GM23338 (cell line): Measurements from ENCODE around the gene SPECC1. TPM values are rescaled to one million over a fixed set of nuclear protein-coding genes. Genes with fewer than 3 reads are reported as not detected.

Experiments
- ATAC-seq: fragments of 200-7000 bp; cut with Tn5 transposase; 3 replicates; pipeline ENCODE4 v1.9.1; 2020
- DNase-seq: peaks from one replicate; pipeline ENCODE4 v3.0.0-alpha.2; 2015; ENCODE audit warnings: low spot score
- H2AFZ ChIP-seq: fragments of 200-600 bp; sonication (generic); 2 replicates; pipeline ENCODE4 v1.8.0; 2016; ENCODE audit warnings: antibody characterized with exemption, mild to moderate bottlenecking, moderate library complexity
- H3F3A ChIP-seq: fragments of 200-600 bp; sonication (generic); replicated peaks from 2 replicates; pipeline ENCODE4 v1.8.0; 2017; ENCODE audit warnings: antibody characterized with exemption, mixed run types, low read depth
- H3K27ac ChIP-seq: fragments of 200-600 bp; sonication (generic); 2 replicates; pipeline ENCODE4 v1.6.1; 2016; ENCODE audit warnings: low read depth
- H3K27me3 ChIP-seq: fragments of 200-600 bp; sonication (generic); 2 replicates; pipeline ENCODE4 v1.8.0; 2016; ENCODE audit warnings: mild to moderate bottlenecking, mixed run types, moderate library complexity; ENCODE audit not compliant: insufficient read depth
- H3K36me3 ChIP-seq: fragments of 200-600 bp; sonication (generic); 2 replicates; pipeline ENCODE4 v1.8.0; 2016; ENCODE audit warnings: mild to moderate bottlenecking; ENCODE audit not compliant: insufficient read depth
- H3K4me1 ChIP-seq: fragments of 200-600 bp; sonication (generic); 2 replicates; pipeline ENCODE4 v1.8.0; 2016; ENCODE audit warnings: mild to moderate bottlenecking, moderate library complexity; ENCODE audit not compliant: insufficient read depth
- H3K4me2 ChIP-seq: fragments of 200-600 bp; sonication (generic); 2 replicates; pipeline ENCODE4 v1.7.1; 2017; ENCODE audit warnings: mixed run types
- H3K4me3 ChIP-seq: fragments of 200-600 bp; sonication (generic); 2 replicates; pipeline ENCODE4 v1.6.1; 2016; ENCODE audit warnings: mixed run types
- H3K79me2 ChIP-seq: fragments of 200-600 bp; sonication (generic); replicated peaks from 2 replicates; pipeline ENCODE4 v1.8.0; 2017; ENCODE audit warnings: mild to moderate bottlenecking; ENCODE audit not compliant: insufficient read depth
- H3K9me2 ChIP-seq: fragments of 200-600 bp; sonication (generic); 2 replicates; pipeline ENCODE4 v1.8.0; 2017; ENCODE audit not compliant: insufficient read depth
- H4K20me1 ChIP-seq: fragments of 200-600 bp; sonication (generic); replicated peaks from 2 replicates; pipeline ENCODE4 v1.8.0; 2017; ENCODE audit warnings: mild to moderate bottlenecking; ENCODE audit not compliant: insufficient read depth
- H3K27ac Mint-ChIP-seq: 2 replicates; pipeline ENCODE4 v1.8.0; 2020; ENCODE audit warnings: inconsistent platforms, mild to moderate bottlenecking, moderate library complexity, mixed read lengths
- H3K27me3 Mint-ChIP-seq: 3 replicates; pipeline ENCODE4 v1.8.0; 2022; ENCODE audit warnings: low read depth, mild to moderate bottlenecking, moderate library complexity, mixed read lengths, inconsistent platforms; ENCODE audit not compliant: insufficient read depth, poor library complexity
- H3K36me3 Mint-ChIP-seq: 3 replicates; pipeline ENCODE4 v1.8.0; 2021; ENCODE audit warnings: low read depth, mild to moderate bottlenecking, inconsistent platforms, moderate library complexity, mixed read lengths
- H3K4me1 Mint-ChIP-seq: 3 replicates; pipeline ENCODE4 v1.8.0; 2020; ENCODE audit warnings: mild to moderate bottlenecking, inconsistent platforms, mixed read lengths
- H3K4me3 Mint-ChIP-seq: 3 replicates; pipeline ENCODE4 v1.8.0; 2021; ENCODE audit warnings: moderate library complexity, mild to moderate bottlenecking, inconsistent platforms, mixed read lengths
- H3K9me3 Mint-ChIP-seq: 3 replicates; pipeline ENCODE4 v1.8.0; 2020; ENCODE audit warnings: moderate library complexity, mild to moderate bottlenecking, inconsistent platforms, mixed read lengths
- CTCF ChIP-seq, 2 experiments: fragments of 200-600 bp in 1 of 2; sonication (generic) in 1 of 2; conservative IDR thresholded peaks; 2 replicates each; pipeline versions ENCODE4 v1.5.1 to v1.6.1; 2016 to 2017; ENCODE audit warnings: antibody characterized with exemption in 2 of 2, low read depth in 2 of 2, mild to moderate bottlenecking in 2 of 2, moderate library complexity in 1 of 2
- JUNB ChIP-seq: IDR thresholded peaks from one replicate; pipeline ENCODE4 v1.6.1; 2016; ENCODE audit warnings: antibody characterized with exemption; ENCODE audit not compliant: unreplicated experiment
- POLR2AphosphoS5 ChIP-seq: IDR thresholded peaks from 2 replicates; pipeline ENCODE4 v1.6.1; 2016; ENCODE audit warnings: antibody characterized with exemption, low read depth
- STAT1 ChIP-seq: IDR thresholded peaks from one replicate; pipeline ENCODE4 v1.6.1; 2016; ENCODE audit warnings: antibody characterized with exemption; ENCODE audit not compliant: unreplicated experiment
- ZNF114 ChIP-seq: fragments of 250-450 bp; sonication (Bioruptor Pico); IDR thresholded peaks from 2 replicates; pipeline ENCODE4 v1.5.0; 2020; ENCODE audit warnings: mild to moderate bottlenecking, moderate library complexity
- ZNF331 ChIP-seq: fragments of 250-450 bp; sonication (Bioruptor Pico); IDR thresholded peaks from 2 replicates; pipeline ENCODE4 v1.5.0; 2020; ENCODE audit warnings: low read depth, mild to moderate bottlenecking, moderate library complexity
- polyA plus RNA-seq: library from polyadenylated mRNA; unstranded; fragments of >200 nt; fragmentation: Nextera tagmentation; extraction: Ambion mirVana; gene quantifications from 2 replicates; pipeline ENCODE4 v1.2.1, GENCODE V29; 2016
- total RNA-seq: library from RNA; depleted of rRNA; stranded (reverse); fragments of >200 nt; shearing (Covaris generic); gene quantifications from 2 replicates; pipeline ENCODE4 v1.2.3, GENCODE V29; 2014
- TF ChIP-seq, protein P1 (sequence below): IDR thresholded peaks from one replicate; pipeline ENCODE4 v1.6.1; 2018; ENCODE audit warnings: antibody characterized with exemption; ENCODE audit not compliant: unreplicated experiment
- TF ChIP-seq, protein P2 (sequence below): IDR thresholded peaks from 2 replicates; pipeline ENCODE4 v1.6.1; 2016; ENCODE audit warnings: antibody characterized with exemption

Gene SPECC1
- total and polyA plus RNA-seq, 2 experiments from 2014 or later = 42.6 to 101 TPM

DNA sequence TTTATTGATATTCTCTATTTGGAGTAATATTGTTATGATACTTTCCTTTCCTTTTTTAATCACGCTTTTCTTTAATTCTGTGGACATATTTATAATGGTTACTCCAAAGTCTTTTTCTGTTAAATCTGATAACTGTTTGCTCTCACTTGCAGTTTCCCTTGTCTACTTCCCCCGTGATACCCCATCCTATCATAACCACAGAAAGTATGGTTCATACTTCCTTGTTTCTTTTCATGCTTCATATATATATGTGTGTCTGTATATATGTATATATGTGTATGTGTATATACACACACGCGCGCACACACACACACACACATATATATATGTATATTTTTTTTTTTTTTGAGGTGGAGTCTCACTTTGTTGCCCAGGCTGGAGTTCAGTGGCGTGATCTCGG lies 23.5 kb downstream of the SPECC1 start:
- ATAC-seq (no peak), DNase-seq (no peak)

GRCh38 chr17:20033415-20033814 lies 24.3 kb downstream of the SPECC1 start:
- no peaks in the 10 kb centered on the region for H3K9me3 Mint-ChIP-seq
- H3K9me2 ChIP-seq = no peaks in the 10 kb centered on the region
- no peaks in the 10 kb centered on the region for H3F3A ChIP-seq
- no peaks in the 10 kb centered on the region for H3K79me2 ChIP-seq
- no peak overlapping the region for H3K4me2 ChIP-seq
- H3K4me3 Mint-ChIP-seq = no peak overlapping the region
- no peaks in the 10 kb centered on the region for H3K27me3 ChIP-seq
- ATAC-seq (no peak), DNase-seq (no peak)
- no peaks in the 10 kb centered on the region for H3K36me3 Mint-ChIP-seq
- H3K27ac ChIP-seq = no peak overlapping the region
- H3K36me3 ChIP-seq = no peaks in the 10 kb centered on the region
- no peaks in the 10 kb centered on the region for H3K4me1 ChIP-seq
- H3K27me3 Mint-ChIP-seq = no peaks in the 10 kb centered on the region
- no peak overlapping the region for H3K27ac Mint-ChIP-seq
- no peak overlapping the region for H3K4me3 ChIP-seq
- H3K4me1 Mint-ChIP-seq = peaks cover 3% of the 10 kb centered on the region; the same call in 1 of the 3 replicates
- no peak overlapping the region for H2AFZ ChIP-seq
- H4K20me1 ChIP-seq = no peaks in the 10 kb centered on the region
- TF ChIP-seq POLR2AphosphoS5 (no peak), ZNF331 (CRISPR knock-in tag) (no peak), CTCF (conservative IDR thresholded peaks at IDR 0.05; ENCODE audit: low read depth in 2 of 2) (no peak)
- TF ChIP-seq, protein P1, sequence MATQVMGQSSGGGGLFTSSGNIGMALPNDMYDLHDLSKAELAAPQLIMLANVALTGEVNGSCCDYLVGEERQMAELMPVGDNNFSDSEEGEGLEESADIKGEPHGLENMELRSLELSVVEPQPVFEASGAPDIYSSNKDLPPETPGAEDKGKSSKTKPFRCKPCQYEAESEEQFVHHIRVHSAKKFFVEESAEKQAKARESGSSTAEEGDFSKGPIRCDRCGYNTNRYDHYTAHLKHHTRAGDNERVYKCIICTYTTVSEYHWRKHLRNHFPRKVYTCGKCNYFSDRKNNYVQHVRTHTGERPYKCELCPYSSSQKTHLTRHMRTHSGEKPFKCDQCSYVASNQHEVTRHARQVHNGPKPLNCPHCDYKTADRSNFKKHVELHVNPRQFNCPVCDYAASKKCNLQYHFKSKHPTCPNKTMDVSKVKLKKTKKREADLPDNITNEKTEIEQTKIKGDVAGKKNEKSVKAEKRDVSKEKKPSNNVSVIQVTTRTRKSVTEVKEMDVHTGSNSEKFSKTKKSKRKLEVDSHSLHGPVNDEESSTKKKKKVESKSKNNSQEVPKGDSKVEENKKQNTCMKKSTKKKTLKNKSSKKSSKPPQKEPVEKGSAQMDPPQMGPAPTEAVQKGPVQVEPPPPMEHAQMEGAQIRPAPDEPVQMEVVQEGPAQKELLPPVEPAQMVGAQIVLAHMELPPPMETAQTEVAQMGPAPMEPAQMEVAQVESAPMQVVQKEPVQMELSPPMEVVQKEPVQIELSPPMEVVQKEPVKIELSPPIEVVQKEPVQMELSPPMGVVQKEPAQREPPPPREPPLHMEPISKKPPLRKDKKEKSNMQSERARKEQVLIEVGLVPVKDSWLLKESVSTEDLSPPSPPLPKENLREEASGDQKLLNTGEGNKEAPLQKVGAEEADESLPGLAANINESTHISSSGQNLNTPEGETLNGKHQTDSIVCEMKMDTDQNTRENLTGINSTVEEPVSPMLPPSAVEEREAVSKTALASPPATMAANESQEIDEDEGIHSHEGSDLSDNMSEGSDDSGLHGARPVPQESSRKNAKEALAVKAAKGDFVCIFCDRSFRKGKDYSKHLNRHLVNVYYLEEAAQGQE = no peak
- TF ChIP-seq, protein P2, sequence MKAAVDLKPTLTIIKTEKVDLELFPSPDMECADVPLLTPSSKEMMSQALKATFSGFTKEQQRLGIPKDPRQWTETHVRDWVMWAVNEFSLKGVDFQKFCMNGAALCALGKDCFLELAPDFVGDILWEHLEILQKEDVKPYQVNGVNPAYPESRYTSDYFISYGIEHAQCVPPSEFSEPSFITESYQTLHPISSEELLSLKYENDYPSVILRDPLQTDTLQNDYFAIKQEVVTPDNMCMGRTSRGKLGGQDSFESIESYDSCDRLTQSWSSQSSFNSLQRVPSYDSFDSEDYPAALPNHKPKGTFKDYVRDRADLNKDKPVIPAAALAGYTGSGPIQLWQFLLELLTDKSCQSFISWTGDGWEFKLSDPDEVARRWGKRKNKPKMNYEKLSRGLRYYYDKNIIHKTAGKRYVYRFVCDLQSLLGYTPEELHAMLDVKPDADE = no peak

More for the DNA sequence above, 23.5 kb downstream of the SPECC1 start:
- no peak for TF ChIP-seq JUNB
- TF ChIP-seq, protein P1 = no peak
- TF ChIP-seq ZNF114 = no peak
- no peak for TF ChIP-seq CTCF (conservative IDR thresholded peaks at IDR 0.05; ENCODE audit: low read depth in 2 of 2)
- no peak for TF ChIP-seq STAT1
- Histone ChIP-seq H3K4me3 (no peak overlapping the region), H3K4me2 (no peak overlapping the region), H2AFZ (no peak overlapping the region), H3K27me3 (no peaks in the 10 kb centered on the region), H3K36me3 (no peaks in the 10 kb centered on the region), H3K9me2 (no peaks in the 10 kb centered on the region), H3K4me1 (no peaks in the 10 kb centered on the region), H3F3A (no peaks in the 10 kb centered on the region), H3K27ac (no peak overlapping the region), H4K20me1 (no peaks in the 10 kb centered on the region), H3K79me2 (no peaks in the 10 kb centered on the region)
- H3K4me1 Mint-ChIP-seq = peaks cover 3% of the 10 kb centered on the region; the same call in 1 of the 3 replicates
- H3K27me3 Mint-ChIP-seq = no peaks in the 10 kb centered on the region
- no peak overlapping the region for H3K4me3 Mint-ChIP-seq
- H3K36me3 Mint-ChIP-seq = no peaks in the 10 kb centered on the region
- H3K9me3 Mint-ChIP-seq = no peaks in the 10 kb centered on the region
- no peak overlapping the region for H3K27ac Mint-ChIP-seq
